SK-N-SH (cell line): ENCODE results near the gene SLC4A9. TPM values are rescaled to one million over a fixed set of nuclear protein-coding genes. Genes with fewer than 3 reads are reported as not detected.

ENCODE experiments used
- CTCF ChIA-PET: fragments of 300-600, 350-600 bp; formaldehyde crosslinking; extraction: SDS; loops from one replicate; lab custom pipeline; 2021; lab: Yijun Ruan, JAX
- POLR2A ChIA-PET: fragments of 350-600 bp; sonication (Branson Sonifier 250); formaldehyde crosslinking; extraction: SDS; loops from one replicate; lab custom pipeline; 2020; ENCODE audit warnings: antibody characterized with exemption, inconsistent platforms; lab: Yijun Ruan, JAX
- DNase-seq: peaks from one replicate; pipeline ENCODE4 v3.0.0; 2012
- H2AFZ ChIP-seq: fragments of 200-600 bp; sonication (generic); 2 replicates; pipeline ENCODE4 v1.8.1; 2016; ENCODE audit warnings: antibody characterized with exemption, mild to moderate bottlenecking, low read depth
- H3F3A ChIP-seq: fragments of 200-600 bp; sonication (generic); replicated peaks from 2 replicates; pipeline ENCODE3; 2016; ENCODE audit warnings: antibody characterized with exemption, mild to moderate bottlenecking; ENCODE audit not compliant: insufficient read depth
- H3K27ac ChIP-seq, 2 experiments: fragments of 200-500 bp in 1 of 2; fragments of 200-600 bp in 1 of 2; sonication (Bioruptor generic) in 1 of 2; sonication (generic), shearing (Covaris generic) in 1 of 2; 2 replicates each; pipeline versions ENCODE4 v1.5.1 to v1.6.1; 2014 to 2016; ENCODE audit warnings: low read depth in 2 of 2, inconsistent platforms in 1 of 2, low read length in 1 of 2, mild to moderate bottlenecking in 1 of 2, mixed read lengths in 1 of 2
- H3K27me3 ChIP-seq: fragments of 200-600 bp; sonication (generic), shearing (Covaris generic); 2 replicates; pipeline ENCODE4 v1.6.1; 2016; ENCODE audit warnings: mixed run types; ENCODE audit not compliant: insufficient read depth
- H3K36me3 ChIP-seq, 2 experiments: fragments of 200-500 bp in 1 of 2; fragments of 200-600 bp in 1 of 2; sonication (Bioruptor generic) in 1 of 2; sonication (generic) in 1 of 2; replicated peaks in 1 of 2; 2 replicates each; pipeline versions ENCODE3 to v1.5.1; 2014 to 2016; ENCODE audit warnings: low read length in 1 of 2, mild to moderate bottlenecking in 1 of 2; ENCODE audit not compliant: insufficient read depth in 2 of 2, control insufficient read depth in 1 of 2
- H3K4me1 ChIP-seq, 2 experiments: fragments of 200-500 bp in 1 of 2; fragments of 200-600 bp in 1 of 2; sonication (Bioruptor generic) in 1 of 2; sonication (generic), shearing (Covaris generic) in 1 of 2; 2 replicates each; pipeline versions ENCODE4 v1.5.1 to v1.6.1; 2014 to 2016; ENCODE audit warnings: low read depth in 1 of 2, low read length in 1 of 2, mixed run types in 1 of 2; ENCODE audit not compliant: insufficient read depth in 2 of 2, control insufficient read depth in 1 of 2
- H3K4me2 ChIP-seq: fragments of 200-600 bp; sonication (generic), shearing (Covaris generic); 2 replicates; pipeline ENCODE4 v1.6.1; 2017; ENCODE audit warnings: mixed run types
- H3K4me3 ChIP-seq, 2 experiments: fragments of 200-500 bp in 1 of 2; fragments of 200-600 bp in 1 of 2; sonication (Bioruptor generic) in 1 of 2; sonication (generic), shearing (Covaris generic) in 1 of 2; 2 replicates each; pipeline versions ENCODE4 v1.5.1 to v1.8.1; 2014 to 2016; ENCODE audit warnings: low read depth in 2 of 2, inconsistent platforms in 1 of 2, low read length in 1 of 2, mild to moderate bottlenecking in 1 of 2, mixed read lengths in 1 of 2, moderate library complexity in 1 of 2
- H3K79me2 ChIP-seq: fragments of 200-600 bp; sonication (generic); 2 replicates; pipeline ENCODE4 v1.8.1; 2017; ENCODE audit warnings: mild to moderate bottlenecking; ENCODE audit not compliant: insufficient read depth
- H3K9ac ChIP-seq: fragments of 200-600 bp; sonication (generic); 2 replicates; pipeline ENCODE4 v1.6.1; 2017; ENCODE audit warnings: mixed run types
- H3K9me2 ChIP-seq: fragments of 200-600 bp; sonication (generic); 2 replicates; pipeline ENCODE4 v1.6.1; 2017; ENCODE audit warnings: mixed run types
- H3K9me3 ChIP-seq: fragments of 200-600 bp; sonication (generic); 2 replicates; pipeline ENCODE4 v1.6.1; 2017; ENCODE audit warnings: mixed run types, mild to moderate bottlenecking, moderate library complexity
- H4K20me1 ChIP-seq: fragments of 200-600 bp; sonication (generic); 2 replicates; pipeline ENCODE4 v1.6.1; 2017; ENCODE audit warnings: mild to moderate bottlenecking, mixed run types; ENCODE audit not compliant: insufficient read depth
- CHD2 ChIP-seq: fragments of 150-350 bp; IDR thresholded peaks from 2 replicates; pipeline ENCODE4 v1.6.1; 2018; ENCODE audit warnings: low read length; ENCODE audit not compliant: partially characterized antibody
- GABPA ChIP-seq: IDR thresholded peaks from 2 replicates; pipeline ENCODE4 v1.4.0; 2012; ENCODE audit warnings: low read depth, mild to moderate bottlenecking
- MXI1 ChIP-seq: IDR thresholded peaks from 2 replicates; pipeline ENCODE4 v1.6.1; 2012; ENCODE audit warnings: mild to moderate bottlenecking, low read depth, low read length, improper control_type of control experiment
- SIN3A ChIP-seq: IDR thresholded peaks from 2 replicates; pipeline ENCODE4 v1.6.1; 2012; ENCODE audit warnings: low read depth, mild to moderate bottlenecking, low read length, moderate library complexity, borderline replicate concordance
- WGBS: methylation state at CpG from one replicate; pipeline ENCODE4 v1.1.6; 2017; ENCODE audit warnings: low lambda C conversion rate; 5-methylcytosine and 5-hydroxymethylcytosine counted together
- polyA plus RNA-seq, 3 experiments: library from polyadenylated mRNA; depleted of rRNA; stranded (reverse); fragments of >200 nt; gene quantifications; 2 replicates each; pipeline ENCODE4 v1.2.3, GENCODE V29; 2012
- TF ChIP-seq, protein P1 (sequence below): IDR thresholded peaks from 2 replicates; pipeline ENCODE4 v1.6.1; 2012; ENCODE audit warnings: mild to moderate bottlenecking, low read depth, low read length, moderate library complexity
- TF ChIP-seq, protein P2 (sequence below): IDR thresholded peaks from 2 replicates; pipeline ENCODE4 v1.4.0; 2012; ENCODE audit warnings: low read depth, borderline replicate concordance
- TF ChIP-seq, protein P3 (sequence below): IDR thresholded peaks from 2 replicates; pipeline ENCODE4 v1.4.0; 2012; ENCODE audit warnings: low read depth
- TF ChIP-seq, protein P4 (sequence below): IDR thresholded peaks from 2 replicates; pipeline ENCODE4 v1.4.0; 2012; ENCODE audit warnings: low read depth, borderline replicate concordance
- TF ChIP-seq, protein P5 (sequence below): fragments of 150-350 bp; IDR thresholded peaks from 2 replicates; pipeline ENCODE4 v1.6.1; 2017; ENCODE audit warnings: antibody characterized with exemption, low read length, low read depth, borderline replicate concordance

The SLC4A9 gene
- polyA plus RNA-seq, 1 of the 3 experiments (the other 2 are of a cell fraction), result 0.02 TPM

DNA sequence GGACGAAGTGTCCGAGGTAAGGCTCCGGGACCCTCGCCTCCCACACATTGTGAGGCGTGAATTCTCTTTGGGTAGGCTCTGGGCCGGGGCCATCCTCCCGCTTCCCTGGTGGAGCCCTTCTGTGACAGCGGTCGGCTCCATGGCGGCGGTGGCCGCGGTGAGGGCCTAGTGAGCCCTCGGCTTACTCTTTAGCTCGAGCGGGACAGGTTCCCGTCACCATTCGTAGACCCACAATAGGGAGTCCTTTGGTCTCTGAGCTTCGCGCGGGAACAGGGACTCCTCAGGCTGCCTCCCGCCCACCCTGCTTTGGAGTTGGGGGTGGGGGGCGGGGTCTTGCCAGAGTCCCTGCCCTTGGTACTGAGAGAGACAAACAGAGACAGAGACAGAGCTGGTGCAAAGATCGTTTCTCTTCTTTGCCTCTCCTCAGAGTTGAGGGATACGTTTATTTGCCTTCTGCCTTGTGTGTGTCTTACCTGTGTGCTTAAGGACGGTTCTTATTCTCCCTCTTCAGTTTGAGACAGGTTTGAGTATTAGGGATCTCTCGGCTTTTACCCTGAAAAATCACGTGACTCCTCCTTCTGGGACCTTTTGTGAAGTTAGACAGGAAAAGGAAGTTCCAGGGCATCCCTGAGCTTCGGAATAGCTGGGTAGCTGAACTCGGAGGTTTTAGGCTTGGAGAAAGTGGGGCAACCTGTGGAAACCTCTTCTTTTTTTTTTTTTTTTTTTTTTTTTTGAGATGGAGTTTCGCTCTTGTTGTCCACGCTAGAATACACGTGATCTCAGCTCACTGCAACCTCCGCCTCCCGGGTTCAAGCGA lies 42.5 kb downstream of the SLC4A9 start:
- peak overlapping the region; percentile 88 for H3K9ac ChIP-seq
- peaks cover 0 to 4% of the 10 kb centered on the region in 2 experiments; a peak in 1 of 4 replicates for H3K4me1 ChIP-seq
- POLR2A ChIA-PET, result interaction anchor here (0.6 to 2.2 kb wide), 4 partner anchors 15 to 155 kb away, joined by 3 to 6 read pairs (median 4); partner anchors contain the start of genes EIF4EBP3 and SRA1
- WGBS, result 2% methylated on average over 14 of the region's 36 CpGs
- H2AFZ ChIP-seq, result peak overlapping the region; percentile 91
- H3K27ac ChIP-seq, result peak overlapping the region; percentile 75 to 88
- H3K36me3 ChIP-seq, result no peaks in the 10 kb centered on the region
- H4K20me1 ChIP-seq, result peaks cover 50% of the 10 kb centered on the region
- H3K79me2 ChIP-seq, result peaks cover 61% of the 10 kb centered on the region
- no peaks in the 10 kb centered on the region for H3K9me2 ChIP-seq
- H3K27me3 ChIP-seq, result no peaks in the 10 kb centered on the region
- peak overlapping the region; percentile 85 for H3K4me2 ChIP-seq
- DNase-seq, result peak; percentile 66
- TF ChIP-seq MXI1 (peak; percentile 52), CHD2 (peak; percentile 72), GABPA (peak; percentile 44; the same call in 1 of the 2 replicates), SIN3A (peak; percentile 32; the same call in 1 of the 2 replicates)
- TF ChIP-seq, protein P1, sequence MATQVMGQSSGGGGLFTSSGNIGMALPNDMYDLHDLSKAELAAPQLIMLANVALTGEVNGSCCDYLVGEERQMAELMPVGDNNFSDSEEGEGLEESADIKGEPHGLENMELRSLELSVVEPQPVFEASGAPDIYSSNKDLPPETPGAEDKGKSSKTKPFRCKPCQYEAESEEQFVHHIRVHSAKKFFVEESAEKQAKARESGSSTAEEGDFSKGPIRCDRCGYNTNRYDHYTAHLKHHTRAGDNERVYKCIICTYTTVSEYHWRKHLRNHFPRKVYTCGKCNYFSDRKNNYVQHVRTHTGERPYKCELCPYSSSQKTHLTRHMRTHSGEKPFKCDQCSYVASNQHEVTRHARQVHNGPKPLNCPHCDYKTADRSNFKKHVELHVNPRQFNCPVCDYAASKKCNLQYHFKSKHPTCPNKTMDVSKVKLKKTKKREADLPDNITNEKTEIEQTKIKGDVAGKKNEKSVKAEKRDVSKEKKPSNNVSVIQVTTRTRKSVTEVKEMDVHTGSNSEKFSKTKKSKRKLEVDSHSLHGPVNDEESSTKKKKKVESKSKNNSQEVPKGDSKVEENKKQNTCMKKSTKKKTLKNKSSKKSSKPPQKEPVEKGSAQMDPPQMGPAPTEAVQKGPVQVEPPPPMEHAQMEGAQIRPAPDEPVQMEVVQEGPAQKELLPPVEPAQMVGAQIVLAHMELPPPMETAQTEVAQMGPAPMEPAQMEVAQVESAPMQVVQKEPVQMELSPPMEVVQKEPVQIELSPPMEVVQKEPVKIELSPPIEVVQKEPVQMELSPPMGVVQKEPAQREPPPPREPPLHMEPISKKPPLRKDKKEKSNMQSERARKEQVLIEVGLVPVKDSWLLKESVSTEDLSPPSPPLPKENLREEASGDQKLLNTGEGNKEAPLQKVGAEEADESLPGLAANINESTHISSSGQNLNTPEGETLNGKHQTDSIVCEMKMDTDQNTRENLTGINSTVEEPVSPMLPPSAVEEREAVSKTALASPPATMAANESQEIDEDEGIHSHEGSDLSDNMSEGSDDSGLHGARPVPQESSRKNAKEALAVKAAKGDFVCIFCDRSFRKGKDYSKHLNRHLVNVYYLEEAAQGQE, result peak; percentile 92
- TF ChIP-seq, protein P2, sequence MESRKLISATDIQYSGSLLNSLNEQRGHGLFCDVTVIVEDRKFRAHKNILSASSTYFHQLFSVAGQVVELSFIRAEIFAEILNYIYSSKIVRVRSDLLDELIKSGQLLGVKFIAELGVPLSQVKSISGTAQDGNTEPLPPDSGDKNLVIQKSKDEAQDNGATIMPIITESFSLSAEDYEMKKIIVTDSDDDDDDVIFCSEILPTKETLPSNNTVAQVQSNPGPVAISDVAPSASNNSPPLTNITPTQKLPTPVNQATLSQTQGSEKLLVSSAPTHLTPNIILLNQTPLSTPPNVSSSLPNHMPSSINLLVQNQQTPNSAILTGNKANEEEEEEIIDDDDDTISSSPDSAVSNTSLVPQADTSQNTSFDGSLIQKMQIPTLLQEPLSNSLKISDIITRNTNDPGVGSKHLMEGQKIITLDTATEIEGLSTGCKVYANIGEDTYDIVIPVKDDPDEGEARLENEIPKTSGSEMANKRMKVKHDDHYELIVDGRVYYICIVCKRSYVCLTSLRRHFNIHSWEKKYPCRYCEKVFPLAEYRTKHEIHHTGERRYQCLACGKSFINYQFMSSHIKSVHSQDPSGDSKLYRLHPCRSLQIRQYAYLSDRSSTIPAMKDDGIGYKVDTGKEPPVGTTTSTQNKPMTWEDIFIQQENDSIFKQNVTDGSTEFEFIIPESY, result no peak
- TF ChIP-seq, protein P3, sequence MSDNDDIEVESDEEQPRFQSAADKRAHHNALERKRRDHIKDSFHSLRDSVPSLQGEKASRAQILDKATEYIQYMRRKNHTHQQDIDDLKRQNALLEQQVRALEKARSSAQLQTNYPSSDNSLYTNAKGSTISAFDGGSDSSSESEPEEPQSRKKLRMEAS, result no peak
- TF ChIP-seq, protein P4, sequence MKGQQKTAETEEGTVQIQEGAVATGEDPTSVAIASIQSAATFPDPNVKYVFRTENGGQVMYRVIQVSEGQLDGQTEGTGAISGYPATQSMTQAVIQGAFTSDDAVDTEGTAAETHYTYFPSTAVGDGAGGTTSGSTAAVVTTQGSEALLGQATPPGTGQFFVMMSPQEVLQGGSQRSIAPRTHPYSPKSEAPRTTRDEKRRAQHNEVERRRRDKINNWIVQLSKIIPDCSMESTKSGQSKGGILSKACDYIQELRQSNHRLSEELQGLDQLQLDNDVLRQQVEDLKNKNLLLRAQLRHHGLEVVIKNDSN, result peak; percentile 83
- TF ChIP-seq, protein P5, sequence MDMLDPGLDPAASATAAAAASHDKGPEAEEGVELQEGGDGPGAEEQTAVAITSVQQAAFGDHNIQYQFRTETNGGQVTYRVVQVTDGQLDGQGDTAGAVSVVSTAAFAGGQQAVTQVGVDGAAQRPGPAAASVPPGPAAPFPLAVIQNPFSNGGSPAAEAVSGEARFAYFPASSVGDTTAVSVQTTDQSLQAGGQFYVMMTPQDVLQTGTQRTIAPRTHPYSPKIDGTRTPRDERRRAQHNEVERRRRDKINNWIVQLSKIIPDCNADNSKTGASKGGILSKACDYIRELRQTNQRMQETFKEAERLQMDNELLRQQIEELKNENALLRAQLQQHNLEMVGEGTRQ, result no peak
- TF ChIP-seq, all 33 proteins: peak for 6
- peaks cover 17% of the 10 kb centered on the region for H3F3A ChIP-seq
- CTCF ChIA-PET, result interaction anchor here (1.1 to 1.4 kb wide), 3 partner anchors 30 to 158 kb away, joined by 3 to 5 read pairs (median 3); no protein-coding TSS in a partner anchor
- H3K9me3 ChIP-seq, result no peaks in the 10 kb centered on the region
- H3K4me3 ChIP-seq, result peak overlapping the region; percentile 85 to 98
